COR-L47 (cell line): ENCODE results near the gene INKA2.

Experiments
- DNase-seq: peaks from one replicate; lab custom pipeline; 2025; lab: John Stamatoyannopoulos, UW

The INKA2 gene

DNA sequence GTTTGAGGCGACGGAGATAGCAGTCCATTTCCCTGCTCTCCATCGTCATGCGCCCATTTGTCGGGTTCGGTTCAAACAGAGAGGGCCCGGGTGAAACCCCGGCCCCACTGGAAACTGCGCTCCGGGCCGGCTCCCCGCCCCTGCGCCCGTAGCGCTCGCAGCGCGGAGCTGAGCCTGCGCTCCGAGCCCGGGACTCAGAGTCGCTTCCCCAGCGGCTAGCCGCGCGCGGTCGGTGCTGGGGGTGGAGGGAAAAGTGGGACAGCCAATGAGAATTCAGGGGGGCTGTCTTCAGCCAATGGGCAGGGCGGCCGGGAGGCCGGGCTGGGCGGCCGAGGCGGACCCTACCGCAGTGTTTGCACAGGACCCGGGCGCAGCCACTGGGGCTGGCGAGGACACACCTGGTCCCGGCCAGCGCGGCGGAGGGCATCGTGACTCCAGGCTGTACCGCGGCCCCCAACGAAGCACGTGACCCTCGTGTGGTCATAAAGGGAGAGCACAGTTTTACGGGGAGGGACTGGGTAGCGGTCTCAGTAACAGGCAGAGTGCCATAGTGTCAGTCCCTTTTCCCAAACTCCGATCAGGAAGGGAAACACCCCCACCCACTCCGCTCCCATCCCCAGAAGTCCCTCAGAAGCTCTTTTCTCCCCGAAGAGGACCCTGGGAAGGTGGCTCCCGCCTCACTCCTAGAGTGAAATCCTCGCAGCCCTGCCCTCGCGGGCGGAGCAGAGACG lies at the start of gene INKA2:
Gene INKA2 (minus strand): TSS at position 202 of the 731 bp plus-strand sequence. CDS start 153 bp downstream, at position 49.
- DNase-seq: peak; percentile 93

DNA sequence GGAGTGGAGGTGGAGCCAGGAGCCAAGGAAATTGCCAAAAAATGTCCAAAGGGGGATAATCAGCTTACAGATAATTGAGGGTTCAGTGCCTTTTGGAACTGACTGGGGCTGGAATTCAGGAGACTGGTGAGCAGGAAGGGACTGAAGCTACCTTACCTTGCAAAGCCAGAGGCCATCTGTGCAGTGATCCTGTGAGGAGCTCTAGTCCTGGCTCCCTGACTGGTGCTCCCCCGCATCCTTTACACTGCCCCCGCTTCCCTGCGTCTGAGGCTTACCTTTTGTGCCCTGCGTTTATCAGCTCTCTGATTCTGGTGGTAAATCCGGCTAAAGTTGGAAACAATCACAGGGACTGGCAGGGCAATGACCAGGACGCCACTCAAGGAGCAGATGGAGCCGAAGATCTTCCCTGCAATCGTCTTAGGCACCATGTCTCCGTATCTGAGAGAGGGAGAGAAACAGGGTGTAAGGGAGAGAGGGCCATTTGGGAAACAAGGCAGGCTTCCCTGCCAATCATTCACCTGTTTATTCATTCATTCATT lies 47.5 kb upstream of the INKA2 start:
- no peak for DNase-seq

DNA sequence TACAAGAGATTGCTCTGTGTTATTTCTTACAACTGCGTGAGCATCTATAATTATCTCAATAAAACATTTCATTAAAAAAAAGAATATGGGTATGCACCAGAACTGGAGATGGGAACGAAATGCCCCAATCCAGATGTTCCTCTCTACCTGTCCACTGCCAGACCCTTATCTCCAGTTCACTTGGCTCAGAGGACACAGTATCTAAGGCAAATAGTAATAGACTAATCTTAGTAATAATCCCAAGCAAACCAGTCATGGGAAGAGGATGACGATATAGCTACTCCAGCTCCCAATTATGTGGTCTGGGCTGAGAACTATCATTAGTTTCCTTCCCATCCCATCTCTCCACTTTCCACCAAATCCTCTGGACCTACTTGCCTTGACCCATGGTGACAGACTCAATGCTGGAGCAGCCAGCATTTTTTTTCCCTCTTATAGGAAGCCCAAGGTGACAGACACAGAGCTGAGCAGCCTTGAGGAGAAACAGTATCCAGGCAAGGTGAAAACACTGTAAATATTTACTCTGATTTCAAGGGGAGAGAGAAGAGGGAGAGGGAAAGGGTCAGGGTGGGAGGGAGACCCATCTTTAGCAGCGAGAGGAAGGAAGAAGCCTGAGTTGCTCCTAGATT lies 45.2 kb upstream of the INKA2 start:
- no peak for DNase-seq

DNA sequence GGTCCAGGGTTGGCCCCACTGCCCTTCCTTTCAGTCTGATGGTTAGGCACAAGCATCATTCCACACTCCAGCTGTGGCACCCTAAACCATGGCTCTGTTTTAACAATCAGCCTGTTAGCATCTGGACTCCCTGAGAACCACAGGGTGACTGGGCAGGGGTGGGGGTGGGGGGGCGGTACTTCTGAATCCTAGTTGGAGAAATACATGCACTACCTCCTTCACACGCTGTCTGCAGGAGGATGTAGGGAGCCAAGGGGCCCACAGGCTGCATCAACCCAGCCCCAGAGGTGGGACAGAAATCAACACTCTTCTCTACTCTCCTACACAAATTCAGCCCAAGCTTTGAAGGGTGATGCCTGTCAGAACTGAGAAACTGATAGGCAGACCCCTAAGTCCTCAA lies 40.4 kb upstream of the INKA2 start:
- DNase-seq: no peak

DNA sequence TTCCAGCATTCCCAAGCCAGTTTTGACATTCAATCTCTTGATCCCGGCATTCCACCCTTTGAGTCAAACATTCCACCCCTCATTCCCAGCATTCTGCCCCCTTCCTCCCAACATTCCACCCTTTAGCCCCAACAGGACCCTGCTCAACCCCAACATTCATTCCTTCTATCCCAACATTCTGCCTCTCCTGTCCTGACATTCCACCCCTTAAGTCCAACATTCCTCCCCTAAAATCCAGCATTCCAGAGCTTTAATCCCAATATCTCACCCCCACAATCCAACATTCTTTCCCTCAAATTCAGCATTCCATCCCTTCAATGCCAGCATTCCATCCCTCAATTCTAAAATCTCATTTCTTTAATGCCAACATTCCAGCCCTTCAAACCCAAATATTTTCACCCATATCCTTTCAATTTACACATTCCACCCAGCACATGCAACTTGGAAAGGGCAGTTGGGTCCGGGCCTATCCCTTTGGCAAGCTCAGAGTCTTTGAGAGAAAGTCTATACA lies 39.4 kb upstream of the INKA2 start:
- DNase-seq: no peak

DNA sequence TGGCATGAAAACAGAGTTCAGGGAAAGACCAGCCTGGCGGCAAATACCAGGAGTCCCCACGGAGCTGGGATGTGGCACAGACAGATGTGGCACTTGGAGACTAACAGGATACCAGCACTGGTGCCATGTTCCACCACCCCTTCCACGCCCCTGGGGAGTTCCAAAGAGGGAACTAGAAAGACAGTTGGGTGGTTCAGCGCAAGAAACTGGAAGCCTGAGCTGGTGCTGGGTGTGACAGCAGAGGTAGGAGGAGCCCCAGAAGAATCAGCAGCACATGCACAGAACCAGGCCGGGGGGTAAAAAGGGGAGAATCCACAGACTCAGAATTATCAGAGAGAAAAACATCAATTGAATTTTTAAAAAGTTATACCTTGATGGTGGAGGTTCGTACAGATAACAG lies 38.9 kb upstream of the INKA2 start:
- no peak for DNase-seq

DNA sequence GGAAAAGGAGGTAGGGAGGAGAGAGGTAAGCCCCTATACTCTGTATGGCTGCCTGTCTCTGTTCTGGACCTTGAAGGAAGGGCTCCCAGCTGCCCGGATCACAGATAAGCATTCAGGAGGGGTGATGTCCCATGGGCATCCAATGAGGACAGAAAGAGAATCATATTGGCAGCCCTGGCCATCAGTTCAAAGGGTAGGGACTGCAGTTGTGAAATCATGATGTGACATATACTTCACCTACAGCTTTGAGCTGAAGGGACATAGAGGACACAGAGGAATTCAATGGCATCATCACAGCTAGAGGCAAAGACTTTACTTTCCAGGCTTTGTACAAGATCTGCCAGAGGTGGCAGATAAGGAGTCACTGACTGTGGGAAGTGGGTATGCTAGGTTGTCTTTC lies 38.1 kb upstream of the INKA2 start:
- no peak for DNase-seq

DNA sequence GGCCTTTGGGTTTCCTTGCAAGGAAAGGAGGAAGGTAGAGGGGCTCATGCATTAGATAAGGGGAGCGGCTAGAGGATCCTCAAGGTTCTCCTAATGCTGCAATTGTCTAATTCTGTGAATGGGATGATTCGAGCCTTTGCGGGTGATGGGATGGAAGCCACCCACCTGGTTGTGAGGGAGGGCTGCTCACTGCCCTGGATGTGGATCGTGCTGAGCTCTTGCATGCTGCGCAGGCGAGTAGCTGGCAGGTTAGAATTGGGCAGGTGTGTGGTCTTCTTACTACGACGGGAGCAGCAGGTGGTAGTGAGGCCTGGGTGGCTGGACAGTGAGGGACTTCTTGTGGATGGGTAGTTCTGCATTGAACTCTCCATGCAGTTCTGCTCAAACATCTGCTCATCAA lies 37.7 kb upstream of the INKA2 start:
- no peak for DNase-seq

DNA sequence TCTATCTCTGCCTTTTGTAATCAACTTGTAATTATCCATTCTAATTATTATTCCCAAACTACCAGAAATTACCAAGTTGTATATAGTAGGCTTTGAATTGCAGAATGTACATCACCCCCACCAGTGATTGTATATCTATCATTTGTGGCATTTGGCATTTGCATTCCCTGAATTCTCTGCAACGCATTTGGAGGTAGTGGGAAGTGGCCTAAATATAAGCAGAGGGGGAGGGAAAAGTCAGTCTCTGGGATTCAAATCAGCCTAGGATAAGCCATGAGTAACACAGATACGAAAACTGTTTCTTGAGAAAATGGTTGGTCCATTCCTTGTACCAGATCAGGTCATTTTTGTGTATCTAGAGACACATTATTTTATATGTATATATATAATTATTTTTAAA lies 37.2 kb upstream of the INKA2 start:
- DNase-seq: no peak

DNA sequence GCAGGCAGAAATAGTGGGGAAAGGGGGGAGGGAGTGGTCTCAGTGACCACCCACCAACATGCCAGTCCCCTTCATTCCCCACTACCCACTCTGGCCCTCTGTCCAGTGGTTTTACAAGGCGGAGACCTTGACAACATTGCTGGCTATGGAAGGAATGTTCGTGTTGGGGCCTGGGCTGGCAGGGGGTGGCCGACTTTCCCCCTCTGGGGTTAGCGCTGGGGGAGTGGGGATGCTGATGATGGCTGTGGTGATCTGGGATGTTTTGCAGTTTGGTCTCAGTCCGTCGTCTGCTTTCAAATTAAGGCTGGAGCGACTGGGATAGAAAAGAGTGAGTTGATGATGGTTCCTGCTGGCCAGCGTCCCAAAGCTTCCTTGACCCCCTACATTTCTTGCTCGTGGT lies 36.8 kb upstream of the INKA2 start:
- no peak for DNase-seq

DNA sequence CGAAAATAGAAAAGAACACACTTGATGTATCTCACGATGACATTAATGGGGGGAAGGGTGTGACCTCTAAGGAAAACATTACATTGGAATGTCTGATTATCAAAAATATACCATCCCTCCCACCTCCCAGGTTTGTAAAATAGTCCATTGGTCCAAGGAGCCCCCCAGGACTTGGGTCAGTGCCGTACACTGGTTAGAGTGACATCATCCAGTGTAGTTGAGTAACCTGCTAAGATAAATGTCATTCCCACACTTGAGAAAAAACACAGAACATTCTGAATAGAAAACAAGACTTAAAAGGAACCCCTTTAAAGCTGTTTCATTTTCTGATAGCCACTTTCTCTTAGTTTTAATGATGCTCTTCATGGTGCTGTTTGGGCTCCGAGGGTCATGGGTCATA lies 31.7 kb upstream of the INKA2 start:
- DNase-seq: no peak

DNA sequence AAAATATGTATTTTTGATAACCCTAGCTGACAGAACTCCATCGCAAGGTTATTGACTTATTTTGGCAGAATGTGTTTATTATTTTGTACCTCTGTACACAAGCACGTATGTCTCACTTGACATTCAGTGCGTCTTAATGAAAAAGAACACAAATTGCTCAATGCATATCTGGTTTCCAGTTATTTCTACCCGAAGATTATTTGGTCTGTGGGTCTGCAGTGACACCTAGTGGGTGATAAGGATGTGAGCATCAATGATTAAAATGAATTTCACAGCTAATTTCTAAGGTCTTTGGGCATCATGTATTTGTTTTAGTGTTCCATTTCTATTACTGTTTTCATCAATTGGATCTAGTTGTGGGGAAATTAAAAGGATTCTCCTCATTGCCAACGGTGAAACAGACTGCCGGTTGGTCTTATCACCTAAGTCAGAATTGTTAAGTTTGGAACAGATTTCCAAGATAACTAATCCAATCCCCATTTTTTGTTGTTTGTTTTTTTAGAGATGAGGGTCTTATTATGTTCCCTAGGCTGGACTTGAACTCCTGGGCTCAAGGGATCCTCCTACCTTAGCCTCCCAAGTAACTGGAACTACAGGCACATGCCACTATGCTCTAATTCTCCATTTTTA lies 30.4 kb upstream of the INKA2 start:
- peak; percentile 45 for DNase-seq

DNA sequence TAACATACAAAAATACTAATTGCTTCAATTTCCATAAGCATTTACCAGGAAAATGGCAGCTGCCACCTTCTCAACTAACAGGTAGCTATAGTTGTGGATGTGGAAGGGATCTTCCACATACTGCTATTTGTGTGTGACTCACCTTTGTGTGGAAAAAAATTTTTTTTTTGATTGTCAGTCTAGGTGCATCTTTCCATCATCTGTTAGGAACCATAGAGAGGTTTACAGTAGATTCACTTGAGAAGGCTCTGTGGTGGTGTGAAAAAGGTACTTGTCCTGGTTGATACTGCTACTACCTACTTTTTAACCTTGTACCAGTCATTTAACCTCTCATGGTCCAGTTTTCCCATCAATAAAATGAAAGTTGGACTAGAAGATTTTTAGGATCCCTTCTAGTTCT lies 29.4 kb upstream of the INKA2 start:
- no peak for DNase-seq

DNA sequence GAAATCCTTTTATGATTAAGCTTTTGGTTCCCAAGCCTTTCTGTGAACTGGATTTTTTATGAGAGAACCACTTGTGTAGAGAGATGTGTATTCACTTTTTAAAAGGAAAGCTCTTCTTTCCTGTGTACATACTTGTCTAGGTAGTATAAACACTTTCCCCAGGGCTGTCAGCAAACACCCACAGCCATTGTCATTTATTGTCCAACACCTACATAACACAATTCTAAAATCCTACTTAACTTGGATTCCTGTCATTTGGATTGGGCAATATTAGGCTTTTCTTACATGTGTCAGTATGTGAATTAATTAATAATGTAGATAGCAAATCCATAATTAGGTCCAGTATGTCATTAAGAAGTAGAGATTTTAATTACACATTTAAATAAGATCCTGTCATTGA lies 28.8 kb upstream of the INKA2 start:
- no peak for DNase-seq

DNA sequence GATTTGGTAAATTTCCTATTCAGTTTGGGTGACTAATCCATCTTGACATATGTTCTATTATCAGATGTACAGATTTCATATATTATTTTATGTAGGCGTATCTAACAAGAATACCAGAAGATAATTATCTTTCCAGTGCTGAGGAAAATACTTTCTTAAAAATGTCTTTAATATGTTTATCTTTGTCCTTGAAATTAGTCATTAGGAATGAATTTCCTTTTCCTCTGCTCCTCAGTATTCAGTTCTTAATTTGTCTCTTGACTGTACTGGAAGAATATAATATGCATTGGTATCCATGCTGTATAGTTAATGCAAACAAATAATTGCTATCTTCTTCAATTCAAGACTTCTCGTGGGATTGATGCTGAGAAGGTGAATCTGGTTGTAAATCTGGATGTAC lies 23.1 kb upstream of the INKA2 start:
- no peak for DNase-seq

DNA sequence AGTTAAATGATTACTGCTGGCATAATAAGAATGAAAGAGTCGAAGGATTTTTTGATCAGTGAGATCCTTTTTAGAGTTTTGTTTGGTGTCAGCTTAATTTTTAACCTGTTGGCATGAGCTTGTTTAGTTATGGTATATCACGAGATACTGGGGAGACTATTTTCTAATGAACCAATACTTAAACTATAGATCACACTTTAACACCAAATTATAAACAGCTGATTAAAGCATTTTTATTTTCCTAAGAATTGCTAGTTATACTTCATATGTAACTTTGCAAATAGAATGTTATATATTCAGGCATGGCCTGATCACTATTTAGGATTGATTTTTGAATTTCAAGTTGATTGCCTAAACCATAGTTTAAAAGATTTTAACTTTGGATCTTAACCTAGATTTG lies 22.5 kb upstream of the INKA2 start:
- DNase-seq: no peak

DNA sequence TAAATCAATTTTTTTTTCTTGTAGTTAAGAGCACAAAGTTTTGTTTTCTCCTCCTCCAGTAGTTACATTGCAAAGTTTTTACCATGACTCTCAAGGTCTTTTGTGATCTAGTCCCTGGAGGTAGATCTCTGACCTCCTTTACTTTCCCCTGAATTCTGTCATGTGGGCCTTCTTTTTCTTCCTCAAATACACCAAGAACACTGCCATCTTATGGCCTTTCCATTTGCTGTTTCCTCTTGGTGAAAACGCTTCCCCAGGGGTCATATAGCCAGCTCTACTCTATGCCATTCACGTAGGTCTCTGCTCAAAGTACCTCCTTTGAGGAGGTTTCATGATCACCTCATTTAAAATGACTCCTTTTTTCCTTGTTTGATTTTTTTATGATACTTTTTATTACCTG lies 19.2 kb upstream of the INKA2 start:
- no peak for DNase-seq

DNA sequence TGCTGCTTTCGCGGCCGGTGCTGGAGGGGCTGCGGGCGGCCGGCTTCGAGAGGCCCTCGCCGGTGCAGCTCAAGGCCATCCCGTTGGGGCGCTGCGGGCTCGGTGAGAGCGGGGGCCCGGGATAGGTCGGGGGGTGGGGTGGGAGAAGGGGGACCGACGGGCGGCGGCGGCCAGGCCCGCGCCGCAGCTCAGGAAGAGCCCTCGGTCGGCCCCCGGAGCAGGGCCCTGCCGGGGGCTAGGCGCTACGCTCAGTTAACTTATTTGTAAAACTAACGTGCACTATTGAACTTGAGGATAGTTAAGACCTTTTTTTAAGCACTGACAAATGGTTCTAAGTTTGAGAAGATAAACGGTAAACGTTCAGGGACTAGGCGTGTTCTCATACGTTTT lies 16.9 kb upstream of the INKA2 start:
- no peak for DNase-seq

DNA sequence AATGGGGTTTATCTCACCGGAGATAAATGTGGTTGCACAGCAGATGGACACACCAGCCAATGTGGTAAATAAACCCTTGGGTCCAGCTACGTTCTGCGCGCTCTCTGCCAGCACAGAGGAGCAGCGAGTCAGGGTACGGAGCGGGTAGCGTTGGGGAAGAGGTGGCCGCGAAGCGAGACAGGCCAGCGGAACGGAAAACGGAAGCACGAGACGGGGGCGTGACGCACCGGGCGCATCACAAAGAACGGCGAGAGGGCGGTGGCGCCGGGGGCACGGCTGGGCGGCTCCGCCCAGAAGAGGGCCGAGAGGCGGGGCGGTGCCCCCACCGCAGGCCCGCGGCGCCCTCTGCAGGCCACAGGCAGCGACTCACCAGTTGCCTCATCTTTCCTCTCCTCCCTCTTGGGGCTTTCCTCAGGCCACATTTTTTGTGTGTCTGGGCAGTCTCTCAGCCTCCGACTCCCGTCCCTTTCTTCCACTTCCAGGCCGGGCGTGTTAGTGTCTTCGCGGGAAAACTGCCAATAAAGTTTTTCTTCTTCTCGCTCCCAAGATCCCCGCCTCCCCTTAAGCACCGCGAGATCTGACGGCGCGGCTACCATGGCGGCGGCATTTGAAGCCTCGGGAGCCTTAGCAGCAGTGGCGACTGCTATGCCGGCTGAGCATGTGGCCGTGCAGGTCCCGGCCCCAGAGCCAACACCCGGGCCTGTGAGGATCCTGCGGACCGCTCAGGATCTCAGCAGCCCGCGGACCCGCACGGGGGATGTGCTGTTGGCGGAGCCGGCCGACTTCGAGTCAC lies 16.3 kb upstream of the INKA2 start, which contains the start of gene DDX20:
Gene DDX20 (plus strand): TSS at position 571 of the 793 bp plus-strand sequence. CDS start 24 bp downstream, at position 595.
- peak; percentile 95 for DNase-seq

DNA sequence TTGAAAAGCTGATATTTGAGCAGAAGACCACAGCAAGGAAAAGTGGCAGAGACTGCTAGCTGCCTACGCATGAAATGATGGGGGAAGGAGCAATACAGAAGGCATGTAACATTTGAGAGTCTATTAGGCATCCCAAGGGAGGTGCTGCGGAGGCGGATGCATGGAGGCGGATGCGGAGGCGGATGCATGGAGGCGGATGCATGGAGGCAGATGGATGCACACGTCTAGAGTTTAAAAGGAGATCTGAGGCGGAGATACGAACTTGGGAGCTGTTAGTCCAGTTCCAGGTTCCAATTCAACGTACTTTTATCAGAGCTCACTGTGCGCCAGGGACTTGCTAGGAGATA lies 15.8 kb upstream of the INKA2 start:
- peak; percentile 44 for DNase-seq

DNA sequence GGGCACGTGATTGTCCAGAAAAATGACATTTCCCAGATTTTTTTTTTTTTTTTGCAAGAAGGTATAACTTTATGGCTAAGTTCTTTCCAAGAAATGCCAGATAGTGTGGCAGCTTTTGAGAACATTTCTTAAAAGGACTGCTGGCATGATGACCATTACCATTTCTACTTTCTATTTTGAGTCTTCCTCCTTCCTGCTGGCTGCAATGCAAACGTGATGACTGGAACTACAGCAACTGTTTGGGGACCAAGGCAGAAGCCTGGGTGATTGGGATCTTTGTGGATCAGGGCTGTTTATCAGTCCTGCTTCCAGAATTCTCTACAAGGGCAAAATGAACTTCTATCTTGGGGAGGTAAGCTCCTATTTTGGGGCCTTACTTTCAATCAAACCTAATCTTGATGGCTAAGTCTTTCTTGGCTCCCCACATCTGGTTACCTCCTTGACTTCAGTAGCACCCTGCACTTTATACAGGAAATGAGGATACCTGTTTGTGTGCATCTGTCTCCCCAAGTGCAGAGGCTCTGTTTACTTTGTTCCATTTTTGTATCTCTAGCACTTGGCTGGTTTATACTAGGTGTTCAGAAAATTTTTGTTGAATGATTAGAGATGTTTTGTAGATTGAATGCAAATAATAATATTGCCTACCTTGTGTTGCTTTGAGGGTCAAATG lies 12.8 kb upstream of the INKA2 start:
- DNase-seq: no peak

DNA sequence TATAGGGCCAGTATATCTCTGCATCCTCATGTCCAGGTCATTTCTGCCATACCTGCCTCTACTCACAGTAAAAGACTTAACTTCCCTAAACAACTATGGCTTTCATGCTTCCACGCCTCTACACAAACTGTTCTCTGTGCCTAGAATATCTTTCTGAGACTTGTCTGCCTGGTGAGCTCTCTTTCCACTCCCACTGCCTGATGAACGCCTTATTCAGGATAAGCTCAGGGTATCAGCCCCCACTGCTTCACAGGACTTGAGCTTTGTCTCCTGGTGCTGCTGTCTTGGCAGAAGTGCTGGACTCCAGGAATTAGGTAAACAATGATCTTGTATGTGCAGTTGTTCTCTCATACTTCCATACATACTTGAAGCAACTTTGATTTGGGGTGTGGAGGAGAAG lies 11.7 kb upstream of the INKA2 start:
- DNase-seq: no peak
